Activated T-cell treated with anti-CD3 and anti-CD28 coated beads, Interleukin-2, amount 50 U/mL, for 4 hours (primary cell): ENCODE results near the gene RAB3B. TPM values are rescaled to one million over a fixed set of nuclear protein-coding genes. Genes with fewer than 3 reads are reported as not detected.
"Not testable (repeated sequence)": the region's sequence is repeated elsewhere in the genome, so short reads cannot be mapped to it uniquely, and the experiment has no call there.

Source experiments
- ATAC-seq, 2 donors: fragments of 200-7000 bp; cut with Tn5 transposase; one replicate each; pipeline ENCODE4 v1.10.0; 2021
- DNase-seq: peaks from one replicate; pipeline ENCODE4 v3.0.0-alpha.2; 2020
- H3K27me3 Mint-ChIP-seq: one replicate; pipeline ENCODE4 v1.8.0; 2021; ENCODE audit warnings: low read depth, mixed read lengths
- H3K36me3 Mint-ChIP-seq: one replicate; pipeline ENCODE4 v1.8.0; 2022; ENCODE audit warnings: mixed read lengths; ENCODE audit not compliant: insufficient read depth
- H3K4me1 Mint-ChIP-seq: one replicate; pipeline ENCODE4 v1.8.0; 2021; ENCODE audit warnings: low read depth, mixed read lengths
- H3K4me3 Mint-ChIP-seq: one replicate; pipeline ENCODE4 v1.8.0; 2021; ENCODE audit warnings: mild to moderate bottlenecking, moderate library complexity, mixed read lengths
- H3K9me3 Mint-ChIP-seq: one replicate; pipeline ENCODE4 v1.8.0; 2021; ENCODE audit warnings: mixed read lengths
- total RNA-seq, 3 donors: library from RNA; stranded (reverse); gene quantifications; one replicate each; pipeline ENCODE4 v1.2.1, GENCODE V29; 2021

RAB3B gene
- total RNA-seq, result under 1 TPM; 0.05 to 0.11 (median 0.08) TPM

GRCh38 chr1:51990478-51990965 lies at the start of gene RAB3B:
RAB3B (minus strand) TSS chr1:51990700; CDS start chr1:51977117, 13,583 bp downstream.
- Mint-ChIP-seq H3K27me3 (peaks cover 31% of the 10 kb centered on the region), H3K36me3 (no peaks in the 10 kb centered on the region), H3K4me3 (peak within 1 kb of the TSS; percentile 82), H3K4me1 (peaks cover 9% of the 10 kb centered on the region), H3K9me3 (no peaks in the 10 kb centered on the region)
- peak; percentile 99 for ATAC-seq
- peak; percentile 90 for DNase-seq

- peaks cover 12% of the 10 kb centered on the region for H3K36me3 Mint-ChIP-seq
- H3K4me1 Mint-ChIP-seq, result peaks cover 7% of the 10 kb centered on the region
- H3K27me3 Mint-ChIP-seq, result no peaks in the 10 kb centered on the region
- H3K9me3 Mint-ChIP-seq, result no peaks in the 10 kb centered on the region
- H3K4me3 Mint-ChIP-seq, result no peak overlapping the region
- ATAC-seq (no peak), DNase-seq (no peak)
Observed at GRCh38 chr1:52037909-52038308, 47.4 kb upstream of the RAB3B start.

GRCh38 chr1:52037402-52037814 lies 46.9 kb upstream of the RAB3B start:
- H3K36me3 Mint-ChIP-seq, result peaks cover 13% of the 10 kb centered on the region
- H3K9me3 Mint-ChIP-seq, result no peaks in the 10 kb centered on the region
- DNase-seq (no peak), ATAC-seq (no peak)
- H3K4me1 Mint-ChIP-seq, result peaks cover 7% of the 10 kb centered on the region
- H3K27me3 Mint-ChIP-seq, result no peaks in the 10 kb centered on the region
- H3K4me3 Mint-ChIP-seq, result no peak overlapping the region

- peaks cover 13% of the 10 kb centered on the region for H3K36me3 Mint-ChIP-seq
- no peaks in the 10 kb centered on the region for H3K9me3 Mint-ChIP-seq
- no peak for DNase-seq
- H3K4me1 Mint-ChIP-seq, result peaks cover 30% of the 10 kb centered on the region
- ATAC-seq, result no peak
- no peaks in the 10 kb centered on the region for H3K27me3 Mint-ChIP-seq
- H3K4me3 Mint-ChIP-seq, result peak overlapping the region; percentile 94
Observed at GRCh38 chr1:52034050-52034384, 43.5 kb upstream of the RAB3B start.

- H3K4me1 Mint-ChIP-seq, result peaks cover 30% of the 10 kb centered on the region
- peak within 1 kb of the TSS; percentile 94 for H3K4me3 Mint-ChIP-seq
- peaks cover 13% of the 10 kb centered on the region for H3K36me3 Mint-ChIP-seq
- DNase-seq (peak; percentile 80), ATAC-seq (peak; percentile 97)
- no peaks in the 10 kb centered on the region for H3K9me3 Mint-ChIP-seq
- H3K27me3 Mint-ChIP-seq, result no peaks in the 10 kb centered on the region
Observed at GRCh38 chr1:52033190-52034049, 42.9 kb upstream of the RAB3B start, which contains the start of gene KTI12. KTI12 (minus strand) TSS chr1:52033810; CDS start chr1:52033761, 49 bp downstream.

- H3K4me3 Mint-ChIP-seq, result peak overlapping the region; percentile 94
- H3K36me3 Mint-ChIP-seq, result peaks cover 18% of the 10 kb centered on the region
- peak; percentile 14 to 15 for ATAC-seq
- DNase-seq, result no peak
- H3K4me1 Mint-ChIP-seq, result peaks cover 30% of the 10 kb centered on the region
- no peaks in the 10 kb centered on the region for H3K9me3 Mint-ChIP-seq
- no peaks in the 10 kb centered on the region for H3K27me3 Mint-ChIP-seq
Observed at GRCh38 chr1:52032785-52033131, 42.3 kb upstream of the RAB3B start.

- H3K9me3 Mint-ChIP-seq, result no peaks in the 10 kb centered on the region
- H3K36me3 Mint-ChIP-seq, result peaks cover 20% of the 10 kb centered on the region
- DNase-seq (no peak), ATAC-seq (no peak)
- H3K27me3 Mint-ChIP-seq, result no peaks in the 10 kb centered on the region
- H3K4me1 Mint-ChIP-seq, result peaks cover 30% of the 10 kb centered on the region
- peak overlapping the region; percentile 94 for H3K4me3 Mint-ChIP-seq
Observed at GRCh38 chr1:52032124-52032784, 41.8 kb upstream of the RAB3B start.

GRCh38 chr1:52028839-52029238 lies 38.3 kb upstream of the RAB3B start:
- Mint-ChIP-seq H3K36me3 (peaks cover 30% of the 10 kb centered on the region), H3K4me1 (peaks cover 25% of the 10 kb centered on the region)
- ATAC-seq, H3K4me3 Mint-ChIP-seq, H3K27me3 Mint-ChIP-seq, H3K9me3 Mint-ChIP-seq, DNase-seq: not testable (repeated sequence)

- H3K9me3 Mint-ChIP-seq, result no peaks in the 10 kb centered on the region
- peaks cover 23% of the 10 kb centered on the region for H3K4me1 Mint-ChIP-seq
- ATAC-seq (no peak), DNase-seq (no peak)
- H3K4me3 Mint-ChIP-seq, result no peak overlapping the region
- peaks cover 33% of the 10 kb centered on the region for H3K36me3 Mint-ChIP-seq
- no peaks in the 10 kb centered on the region for H3K27me3 Mint-ChIP-seq
Observed at GRCh38 chr1:52028328-52028727, 37.8 kb upstream of the RAB3B start.

GRCh38 chr1:52026278-52026677 lies 35.8 kb upstream of the RAB3B start:
- no peaks in the 10 kb centered on the region for H3K9me3 Mint-ChIP-seq

GRCh38 chr1:52022133-52022532 lies 31.6 kb upstream of the RAB3B start:
- Mint-ChIP-seq H3K27me3 (no peaks in the 10 kb centered on the region), H3K4me3 (no peak overlapping the region), H3K9me3 (no peaks in the 10 kb centered on the region), H3K4me1 (no peaks in the 10 kb centered on the region), H3K36me3 (peaks cover 40% of the 10 kb centered on the region)
- no peak for DNase-seq
- no peak for ATAC-seq

More at GRCh38 chr1:52026278-52026677, 35.8 kb upstream of the RAB3B start:
- ATAC-seq (no peak), DNase-seq (no peak)
- H3K4me1 Mint-ChIP-seq, result peaks cover 11% of the 10 kb centered on the region
- H3K4me3 Mint-ChIP-seq, result no peak overlapping the region
- H3K36me3 Mint-ChIP-seq, result peaks cover 37% of the 10 kb centered on the region
- H3K27me3 Mint-ChIP-seq, result no peaks in the 10 kb centered on the region

- no peaks in the 10 kb centered on the region for H3K4me1 Mint-ChIP-seq
- H3K9me3 Mint-ChIP-seq, result no peaks in the 10 kb centered on the region
- ATAC-seq (no peak), DNase-seq (no peak)
- no peaks in the 10 kb centered on the region for H3K36me3 Mint-ChIP-seq
- no peak overlapping the region for H3K4me3 Mint-ChIP-seq
- H3K27me3 Mint-ChIP-seq, result peaks cover 17% of the 10 kb centered on the region
Observed at GRCh38 chr1:52008071-52008809, 17.7 kb upstream of the RAB3B start.

- H3K4me3 Mint-ChIP-seq, result no peak overlapping the region
- H3K27me3 Mint-ChIP-seq, result peaks cover 20% of the 10 kb centered on the region
- no peaks in the 10 kb centered on the region for H3K36me3 Mint-ChIP-seq
- no peaks in the 10 kb centered on the region for H3K4me1 Mint-ChIP-seq
- DNase-seq (no peak), ATAC-seq (no peak)
- H3K9me3 Mint-ChIP-seq, result no peaks in the 10 kb centered on the region
Observed at GRCh38 chr1:52007215-52008002, 16.9 kb upstream of the RAB3B start.
